Heart right ventricle (tissue), 16 donors: ENCODE measurements around the gene P2RY13. TPM values are rescaled to one million over a fixed set of nuclear protein-coding genes. Genes with fewer than 3 reads are reported as not detected.

Experiments used
- ATAC-seq, 8 donors: fragments of 200-7000 bp; cut with Tn5 transposase; one replicate each; pipeline ENCODE4 v1.9.1; 2020; ENCODE audit warnings: mild to moderate bottlenecking in 8 of 8, moderate library complexity in 8 of 8, moderate number of reproducible peaks in 1 of 8
- DNase-seq, 2 donors: peaks; one replicate each; pipeline ENCODE4 v3.0.0-alpha.2; 2020
- H3K27ac ChIP-seq, 10 donors: fragments of 200-600 bp; sonication (generic) in 2 of 10; one replicate each; pipeline versions ENCODE4 v1.5.0 to v1.8.0; 2020 to 2022; ENCODE audit warnings: mild to moderate bottlenecking in 3 of 10
- H3K27me3 ChIP-seq, 7 donors: fragments of 200-600 bp; one replicate each; pipeline ENCODE4 v1.8.0; 2021 to 2022; ENCODE audit warnings: mild to moderate bottlenecking in 2 of 7
- H3K36me3 ChIP-seq, 9 donors: fragments of 200-600 bp; sonication (generic) in 1 of 9; one replicate each; pipeline versions ENCODE4 v1.5.0 to v1.8.0; 2020 to 2022; ENCODE audit warnings: mild to moderate bottlenecking in 2 of 9
- H3K4me1 ChIP-seq, 9 donors: fragments of 200-600 bp; sonication (generic) in 1 of 9; one replicate each; pipeline versions ENCODE4 v1.5.0 to v1.8.0; 2020 to 2022; ENCODE audit warnings: mild to moderate bottlenecking in 4 of 9
- H3K4me3 ChIP-seq, 10 donors: fragments of 200-600 bp; sonication (generic) in 2 of 10; one replicate each; pipeline versions ENCODE4 v1.5.0 to v1.8.0; 2020 to 2022; ENCODE audit warnings: mild to moderate bottlenecking in 7 of 10, moderate library complexity in 2 of 10
- H3K9me3 ChIP-seq, 11 donors: fragments of 200-600 bp in 10 of 11; sonication (generic) in 2 of 11; one replicate each; pipeline versions ENCODE4 v1.5.0 to v1.8.0; 2013 to 2022; ENCODE audit warnings: mild to moderate bottlenecking in 2 of 11, control low read depth in 1 of 11, moderate library complexity in 1 of 11
- CTCF ChIP-seq, 9 donors: fragments of 200-600 bp; sonication (generic) in 2 of 9; IDR thresholded peaks; one replicate each; pipeline versions ENCODE4 v1.5.0 to v1.8.0; 2021 to 2022; ENCODE audit warnings: antibody characterized with exemption in 9 of 9, mild to moderate bottlenecking in 5 of 9, moderate library complexity in 1 of 9
- WGBS, 2 donors: extraction: QIAGEN DNeasy Blood & Tissue Kit; methylation state at CpG; one replicate each; pipeline ENCODE4 v1.1.7; 2013; ENCODE audit warnings: inconsistent platforms in 1 of 2; 5-methylcytosine and 5-hydroxymethylcytosine counted together
- intact Hi-C, 10 donors: fragments of 100-400 bp; cut with DNase I; formaldehyde crosslinking; loops; one replicate each; pipeline versions ENCODE4 v1.11.1 to v1.14.2; 2022
- long read RNA-seq, 3 donors: library from polyadenylated mRNA; unstranded; transcript quantifications; one replicate each; pipeline ENCODE4 v2.0.0, GENCODE V29; 2020 to 2021
- polyA plus RNA-seq, 2 donors: library from polyadenylated mRNA; stranded (reverse); fragments of 200-250 nt; gene quantifications; one replicate each; pipeline ENCODE4 v1.2.3, GENCODE V29; 2013
- total RNA-seq, 10 donors: library from RNA; stranded (reverse); fragmentation: NEBNext Ultra II Directional in 3 of 10; extraction: Animal tissue kit (Norgen Biotek cat#: 25700) in 3 of 10; gene quantifications; one replicate each; pipeline versions ENCODE4 v1.2.1 to v1.2.4, GENCODE V29; 2021 to 2023
- donor health status: Arrhythmogenic right ventricular cardiomyopathy.
- donor health status: ischemic (EF 13 %, LVEDD 7.1; RV severe dilation, severe dysfunction).
- donor health status: healthy with polysubstance abuse.
- donor health status: DM: no; HTN: yes; CAD: no.
- donor health status: DM: no; HTN: no; CAD: no.
- donor health status: ischemic (EF 25% LVEDD 6.9; RV normal size, moderate dysfunction).
- donor health status: ischemic (EF 25% LVEDD 5.7; RV mildly dilated, moderate dysfunction).
- donor health status: healthy.
- donor health status: DM: yes; HTN: yes; CAD: no.
- donor health status: Ischemic cardiomyopathy.
- donor health status: ischemic (EF 35%, LVEDD 5.7; RV mildly dilated, moderate dysfunction).
- donor health status: nonischemic (EF 11% LVEDD 7.7; RV severe dilation, severe dysfunction).
- donor health status: DM: yes; HTN: yes; CAD: no.
- donor health status: PGD.
- donor health status: ischemic (EF 29% LVEDD 5.4; RV normal size, mild dysfunction).
- donor health status: nonischemic (EF 23%, LVEDD 6.1; RV moderate dilation, normal function).

The P2RY13 gene
- total RNA-seq, result 1 to 10 TPM in 2 of 10 donors, under 1 TPM in 8; 0.26 to 4.9 (median 0.44) TPM
- under 1 TPM; 0.14 to 0.15 TPM for polyA plus RNA-seq
- long read RNA-seq, donor 1, result 0 reads
- long read RNA-seq, donor 2, result 0 reads
- long read RNA-seq, donor 3, partial matches to known transcripts, result 0 of 1 reads
- long read RNA-seq, donor 3, other reads (novel, unspliced or antisense), result 0 of 1 reads

- H3K4me1 ChIP-seq, result peaks cover 0 to 53% (median 0%) of the 10 kb centered on the region in 9 donors
- ATAC-seq (peak in 3 of 8 donors; percentile 23 to 39 (median 39)), DNase-seq (no peak)
- no peaks in the 10 kb centered on the region for H3K27me3 ChIP-seq
- no peak for TF ChIP-seq CTCF (IDR thresholded peaks at IDR 0.05)
- no peaks in the 10 kb centered on the region for H3K36me3 ChIP-seq
- peak within 1 kb of the TSS in 6 of 10 donors; percentile 10 to 52 (median 29) for H3K4me3 ChIP-seq
- H3K27ac ChIP-seq, result peak within 1 kb of the TSS in 2 of 10 donors; percentile 38 to 81
- WGBS, 2 donors, result 88 to 98% methylated on average over 1 of the region's 1 CpG
- intact Hi-C loops, result loop anchor here in 2 of 10 donors (5.0 kb wide), 2 partner anchors 157 to 162 kb away; no protein-coding TSS in a partner anchor
- no peaks in the 10 kb centered on the region for H3K9me3 ChIP-seq
Measured at GRCh38 chr3:151329363-151329762, at the start of gene P2RY13. Gene P2RY13, minus strand, starts transcription at chr3:151329549. Its CDS starts 21 bp downstream, at chr3:151329528.

- 92% methylated on average over 8 of the region's 8 CpGs for WGBS, 2 donors
- Histone ChIP-seq H3K27me3 (no peaks in the 10 kb centered on the region), H3K36me3 (no peaks in the 10 kb centered on the region), H3K4me1 (peaks cover 0 to 12% (median 0%) of the 10 kb centered on the region in 9 donors), H3K4me3 (no peak overlapping the region), H3K27ac (no peak overlapping the region), H3K9me3 (no peaks in the 10 kb centered on the region)
- intact Hi-C loops, result no loop called here
- ATAC-seq (no peak), DNase-seq (no peak)
- TF ChIP-seq CTCF (IDR thresholded peaks at IDR 0.05), result no peak
Measured at GRCh38 chr3:151377768-151378385, 48.5 kb upstream of the P2RY13 start.

- no peak for TF ChIP-seq CTCF (IDR thresholded peaks at IDR 0.05)
- Histone ChIP-seq H3K4me1 (no peaks in the 10 kb centered on the region), H3K27me3 (no peaks in the 10 kb centered on the region), H3K9me3 (no peaks in the 10 kb centered on the region), H3K27ac (no peak overlapping the region), H3K36me3 (no peaks in the 10 kb centered on the region), H3K4me3 (no peak overlapping the region)
- 85 to 89% methylated on average over 4 of the region's 4 CpGs for WGBS, 2 donors
- ATAC-seq (no peak), DNase-seq (no peak)
- intact Hi-C loops, result no loop called here
Measured at GRCh38 chr3:151372063-151372820, 42.9 kb upstream of the P2RY13 start.

- H3K27ac ChIP-seq, result no peak overlapping the region
- H3K4me3 ChIP-seq, result no peak overlapping the region
- H3K27me3 ChIP-seq, result no peaks in the 10 kb centered on the region
- H3K4me1 ChIP-seq, result no peaks in the 10 kb centered on the region
- intact Hi-C loops, result no loop called here
- H3K36me3 ChIP-seq, result no peaks in the 10 kb centered on the region
- no peaks in the 10 kb centered on the region for H3K9me3 ChIP-seq
- no peak for TF ChIP-seq CTCF (IDR thresholded peaks at IDR 0.05)
- no peak for DNase-seq
- no peak for ATAC-seq
Measured at GRCh38 chr3:151371526-151371925, 42.2 kb upstream of the P2RY13 start.
